Muscle of leg (tissue), 11 donors: ENCODE measurements around the gene ELP2. TPM values are rescaled to one million over a fixed set of nuclear protein-coding genes. Genes with fewer than 3 reads are reported as not detected.
A peak's percentile ranks its signal among the peaks of the same experiment; 100 is the strongest.

Experiments used
- DNase-seq: peaks from one replicate; pipeline ENCODE4 v3.0.0; 2013
- H3K27ac ChIP-seq: one replicate; pipeline ENCODE4 v1.5.1; 2013; ENCODE audit warnings: mild to moderate bottlenecking, low read length, control low read depth
- H3K27me3 ChIP-seq: one replicate; pipeline ENCODE4 v1.6.1; 2013; ENCODE audit warnings: low read length; ENCODE audit not compliant: control insufficient read depth, insufficient read depth
- H3K36me3 ChIP-seq: one replicate; pipeline ENCODE4 v1.6.1; 2013; ENCODE audit warnings: low read length; ENCODE audit not compliant: control insufficient read depth, insufficient read depth
- H3K4me1 ChIP-seq: one replicate; pipeline ENCODE4 v1.6.1; 2013; ENCODE audit warnings: low read length; ENCODE audit not compliant: control insufficient read depth, insufficient read depth
- H3K4me3 ChIP-seq: one replicate; pipeline ENCODE4 v1.5.1; 2013; ENCODE audit warnings: low read length, control low read depth
- H3K9me3 ChIP-seq: replicated peaks from 2 replicates; pipeline ENCODE4 v1.6.1; 2013; ENCODE audit warnings: low read depth, low read length; ENCODE audit not compliant: control insufficient read depth
- WGBS: methylation state at CpG from one replicate; pipeline ENCODE4 v1.1.5; 2013; ENCODE audit warnings: missing lambda C conversion rate; ENCODE audit not compliant: insufficient coverage; 5-methylcytosine and 5-hydroxymethylcytosine counted together
- polyA plus RNA-seq, 8 donors: library from polyadenylated mRNA; unstranded; fragments of 120-200 nt; gene quantifications; one replicate each; pipeline versions ENCODE4 v1.2.1 to v1.2.3, GENCODE V29; 2013; ENCODE audit warnings: inconsistent platforms in 1 of 8, low replicate concordance in 1 of 8; ENCODE audit not compliant: insufficient read length in 8 of 8, insufficient read depth in 1 of 8
- total RNA-seq: library from RNA; stranded (reverse); fragments of 120-200 nt; gene quantifications from one replicate; pipeline ENCODE4 v1.2.4, GENCODE V29; 2013

ELP2 gene
- total and polyA plus RNA-seq, 9 donors = 52.9 to 82.2 (median 61.6) TPM

GRCh38 chr18:36185901-36186460 is 56.3 kb downstream of the ELP2 start:
- H3K27me3 ChIP-seq = peaks cover 42% of the 10 kb centered on the region
- H3K36me3 ChIP-seq = no peaks in the 10 kb centered on the region
- H3K9me3 ChIP-seq = no peaks in the 10 kb centered on the region
- H3K27ac ChIP-seq = no peak overlapping the region
- H3K4me1 ChIP-seq = peaks cover 15% of the 10 kb centered on the region
- 63% methylated on average over 15 of the region's 18 CpGs for WGBS
- H3K4me3 ChIP-seq = no peak overlapping the region
- DNase-seq = no peak

- DNase-seq = peak; percentile 17
- Histone ChIP-seq H3K36me3 (no peaks in the 10 kb centered on the region), H3K4me1 (peaks cover 15% of the 10 kb centered on the region), H3K4me3 (peak overlapping the region; percentile 45), H3K9me3 (no peaks in the 10 kb centered on the region), H3K27me3 (peaks cover 42% of the 10 kb centered on the region), H3K27ac (no peak overlapping the region)
- 4% methylated on average over 33 of the region's 47 CpGs for WGBS
These were observed 56.9 kb downstream of the ELP2 start for GRCh38 chr18:36186461-36187192.

GRCh38 chr18:36187193-36187825 is 57.6 kb downstream of the ELP2 start, which contains the start of gene MOCOS:
TSS of gene MOCOS (plus strand) at chr18:36187497. CDS start at chr18:36187540, 43 bp downstream.
- Histone ChIP-seq H3K36me3 (no peaks in the 10 kb centered on the region), H3K4me1 (peaks cover 15% of the 10 kb centered on the region), H3K27me3 (peaks cover 42% of the 10 kb centered on the region), H3K4me3 (peak within 1 kb of the TSS; percentile 45), H3K27ac (no peak within 1 kb of the TSS), H3K9me3 (no peaks in the 10 kb centered on the region)
- under 1% methylated on average over 66 of the region's 66 CpGs for WGBS
- DNase-seq = peak; percentile 76

- H3K27me3 ChIP-seq = peaks cover 42% of the 10 kb centered on the region
- DNase-seq = no peak
- no peak overlapping the region for H3K27ac ChIP-seq
- no peaks in the 10 kb centered on the region for H3K36me3 ChIP-seq
- peak overlapping the region; percentile 45 for H3K4me3 ChIP-seq
- H3K4me1 ChIP-seq = peaks cover 15% of the 10 kb centered on the region
- WGBS = 36% methylated on average over 34 of the region's 43 CpGs
- no peaks in the 10 kb centered on the region for H3K9me3 ChIP-seq
These were observed 58.4 kb downstream of the ELP2 start for GRCh38 chr18:36187826-36188721.

- Histone ChIP-seq H3K4me1 (peaks cover 15% of the 10 kb centered on the region), H3K27me3 (peaks cover 42% of the 10 kb centered on the region), H3K27ac (no peak overlapping the region), H3K4me3 (no peak overlapping the region), H3K9me3 (no peaks in the 10 kb centered on the region), H3K36me3 (no peaks in the 10 kb centered on the region)
- DNase-seq = no peak
- WGBS = 14% methylated on average over 1 of the region's 3 CpGs
These were observed 59.2 kb downstream of the ELP2 start for GRCh38 chr18:36188916-36189315.

GRCh38 chr18:36189486-36189885 is 59.8 kb downstream of the ELP2 start:
- Histone ChIP-seq H3K27ac (no peak overlapping the region), H3K4me1 (peaks cover 15% of the 10 kb centered on the region), H3K36me3 (no peaks in the 10 kb centered on the region), H3K4me3 (no peak overlapping the region), H3K27me3 (peaks cover 42% of the 10 kb centered on the region), H3K9me3 (no peaks in the 10 kb centered on the region)
- 63% methylated on average over 3 of the region's 4 CpGs for WGBS
- no peak for DNase-seq

- Histone ChIP-seq H3K27me3 (peaks cover 29% of the 10 kb centered on the region), H3K4me3 (no peak overlapping the region), H3K9me3 (no peaks in the 10 kb centered on the region), H3K36me3 (no peaks in the 10 kb centered on the region), H3K4me1 (peaks cover 15% of the 10 kb centered on the region), H3K27ac (no peak overlapping the region)
- no peak for DNase-seq
- no CpG with 5 or more reads among the region's 3 CpGs for WGBS
These were observed 61.6 kb downstream of the ELP2 start for GRCh38 chr18:36191286-36191685.

GRCh38 chr18:36191711-36192110 is 62.0 kb downstream of the ELP2 start:
- Histone ChIP-seq H3K27me3 (peaks cover 25% of the 10 kb centered on the region), H3K9me3 (no peaks in the 10 kb centered on the region), H3K4me3 (no peak overlapping the region), H3K36me3 (no peaks in the 10 kb centered on the region), H3K4me1 (peaks cover 11% of the 10 kb centered on the region), H3K27ac (no peak overlapping the region)
- WGBS = no CpG with 5 or more reads among the region's 1 CpG
- no peak for DNase-seq

- H3K4me1 ChIP-seq = no peaks in the 10 kb centered on the region
- WGBS = 83% methylated on average over 1 of the region's 8 CpGs
- no peak overlapping the region for H3K4me3 ChIP-seq
- DNase-seq = no peak
- no peak overlapping the region for H3K27ac ChIP-seq
- H3K9me3 ChIP-seq = no peaks in the 10 kb centered on the region
- H3K27me3 ChIP-seq = peaks cover under 1% of the 10 kb centered on the region
- H3K36me3 ChIP-seq = no peaks in the 10 kb centered on the region
These were observed 65.1 kb downstream of the ELP2 start for GRCh38 chr18:36194600-36195315.
